Measurements from ENCODE around the gene FAM180B. TPM values are rescaled to one million over a fixed set of nuclear protein-coding genes. Genes with fewer than 3 reads are reported as not detected.

FAM180B gene
- total and polyA plus RNA-seq, 2 of the 8 experiments (the other 6 are each of a cell fraction or from before 2014, with no cell fraction given) = 0.09 TPM; not detected in 1

GRCh38 chr11:47620836-47621378, 34.4 kb downstream of the FAM180B start:
- ChIA-PET POLR2A (ENCODE audit: partially characterized antibody) (interaction anchor here (0.6 to 1.0 kb wide), 5 partner anchors 12 to 109 kb away, joined by 3 to 4 read pairs (median 3); no protein-coding TSS in a partner anchor), CTCF (ENCODE audit: partially characterized antibody) (interaction anchor here (1.0 to 1.6 kb wide), 4 partner anchors 9 to 29 kb away, joined by 3 to 4 read pairs (median 4); no protein-coding TSS in a partner anchor)
- no peaks in the 10 kb centered on the region for H3K4me1 ChIP-seq (replicated peaks in 1 of 4; ENCODE audit: control insufficient read depth in 3 of 4, insufficient read depth in 4 of 4, low read length in 3 of 4)
- H3K27ac ChIP-seq (ENCODE audit: low read depth, low read length) = no peak overlapping the region
- H3K27me3 ChIP-seq (replicated peaks in 1 of 4; ENCODE audit: control insufficient read depth in 3 of 4, extremely low read depth in 1 of 4, insufficient read depth in 3 of 4, low read length in 3 of 4) = no peaks in the 10 kb centered on the region
- H2BK15ac ChIP-seq (ENCODE audit: low read length) = no peak overlapping the region
- H3K56ac ChIP-seq (replicated peaks; ENCODE audit: insufficient read length, low read depth, low read length) = no peak overlapping the region
- H2AFZ ChIP-seq (ENCODE audit: low read length) = no peak overlapping the region
- no peak overlapping the region for H2BK120ac ChIP-seq (replicated peaks; ENCODE audit: low read depth, low read length)
- H4K8ac ChIP-seq (ENCODE audit: extremely low read depth, insufficient read depth, low read length) = no peak overlapping the region
- no peak overlapping the region for H2BK5ac ChIP-seq (ENCODE audit: low read depth, low read length)
- WGBS, 2 experiments (ENCODE audit: extremely low coverage in 1 of 2, insufficient coverage in 1 of 2, insufficient read length in 1 of 2, insufficient replicate concordance in 2 of 2, low coverage in 1 of 2, low lambda C conversion rate in 2 of 2, missing lambda C conversion rate in 1 of 2) = 95% methylated on average over 2 of the region's 2 CpGs; no CpG with 5 or more reads in 1 of the 2 experiments
- DNase-seq (ENCODE audit: low read depth in 1 of 2, low spot score in 2 of 2) (no peak), FAIRE-seq (no peak)
- no peaks in the 10 kb centered on the region for H3K79me1 ChIP-seq (ENCODE audit: low read depth, low read length)
- no peak overlapping the region for H2BK12ac ChIP-seq (ENCODE audit: low read depth, low read length)
- no peak overlapping the region for H3K23ac ChIP-seq (ENCODE audit: insufficient read length)
- peaks cover 11 to 61% (median 38%) of the 10 kb centered on the region in 4 experiments; a peak in 7 of 8 replicates for H3K36me3 ChIP-seq (ENCODE audit: control insufficient read depth in 2 of 4, insufficient read depth in 4 of 4, low read length in 3 of 4)
- no peak overlapping the region for H4K91ac ChIP-seq (replicated peaks; ENCODE audit: insufficient read length, low read length)
- H3K9me3 ChIP-seq (ENCODE audit: insufficient read depth in 2 of 2, low read depth in 1 of 2, low read length in 1 of 2) = no peaks in the 10 kb centered on the region
- H4K20me1 ChIP-seq (replicated peaks in 1 of 2; ENCODE audit: control insufficient read depth in 1 of 2, insufficient read depth in 2 of 2, low read length in 2 of 2) = no peaks in the 10 kb centered on the region
- no peaks in the 10 kb centered on the region for H3K79me2 ChIP-seq (ENCODE audit: control insufficient read depth in 1 of 2, insufficient read depth in 2 of 2, low read length in 2 of 2)
- no peak overlapping the region for H2BK20ac ChIP-seq (ENCODE audit: low read length)
- no peaks in the 10 kb centered on the region for H3K23me2 ChIP-seq (ENCODE audit: low read depth, low read length)
- no peak overlapping the region for H3K4ac ChIP-seq (replicated peaks; ENCODE audit: insufficient read length, low read depth, low read length)
- H3K14ac ChIP-seq (ENCODE audit: insufficient read length) = no peak overlapping the region
- no peak overlapping the region for H4K5ac ChIP-seq (ENCODE audit: insufficient read length, low read depth, low read length)
- no peak overlapping the region for H3K4me2 ChIP-seq (ENCODE audit: insufficient read depth in 1 of 2, low read depth in 2 of 2, low read length in 2 of 2)
- no peak overlapping the region for H3K4me3 ChIP-seq (ENCODE audit: extremely low read depth in 1 of 4, insufficient read depth in 2 of 4, low read depth in 3 of 4, low read length in 4 of 4)
- H2AK5ac ChIP-seq (ENCODE audit: low read depth, low read length) = no peak overlapping the region
- no peak overlapping the region for H3K9ac ChIP-seq (replicated peaks in 1 of 4; ENCODE audit: extremely low read depth in 1 of 4, low read depth in 3 of 4, low read length in 3 of 4)
- no peak overlapping the region for H3K18ac ChIP-seq (ENCODE audit: extremely low read depth, low read length)
- no peak for TF ChIP-seq ZNF274 (IDR thresholded peaks at IDR 0.05; ENCODE audit: borderline replicate concordance, extremely low read depth, low read length)
- TF ChIP-seq CBX8 (IDR thresholded peaks at IDR 0.05; ENCODE audit: borderline replicate concordance, low read depth, low read length) = no peak
- TF ChIP-seq CREB1 (IDR thresholded peaks at IDR 0.05) = no peak
